SW 1271 (cell line): ENCODE results near the gene FHOD3.

Experiments
- DNase-seq, 2 experiments: peaks; one replicate each; lab custom pipeline; 2025; lab: John Stamatoyannopoulos, UW

FHOD3 gene

GRCh38 chr18:36593641-36594040, 296.1 kb downstream of the FHOD3 start:
- no peak for DNase-seq

- DNase-seq, result no peak
Observed at GRCh38 chr18:36594621-36595020, 297.1 kb downstream of the FHOD3 start.

GRCh38 chr18:36595046-36595817, 297.7 kb downstream of the FHOD3 start:
- no peak for DNase-seq

GRCh38 chr18:36595818-36596215, 298.3 kb downstream of the FHOD3 start:
- DNase-seq, result no peak

- no peak for DNase-seq
Observed at GRCh38 chr18:36597636-36598035, 300.1 kb downstream of the FHOD3 start.

- DNase-seq, result no peak
Observed at GRCh38 chr18:36600548-36600947, 303.0 kb downstream of the FHOD3 start.

- no peak for DNase-seq
Observed at GRCh38 chr18:36601316-36601715, 303.8 kb downstream of the FHOD3 start.

GRCh38 chr18:36602071-36602470, 304.6 kb downstream of the FHOD3 start:
- DNase-seq, result no peak

GRCh38 chr18:36602620-36603019, 305.1 kb downstream of the FHOD3 start:
- DNase-seq, result no peak

- DNase-seq, result no peak
Observed at GRCh38 chr18:36608107-36608506, 310.6 kb downstream of the FHOD3 start.

- no peak for DNase-seq
Observed at GRCh38 chr18:36610258-36610657, 312.7 kb downstream of the FHOD3 start.

GRCh38 chr18:36610661-36611060, 313.1 kb downstream of the FHOD3 start:
- DNase-seq, result no peak

GRCh38 chr18:36613069-36613468, 315.6 kb downstream of the FHOD3 start:
- DNase-seq, result no peak

- no peak for DNase-seq
Observed at GRCh38 chr18:36613810-36614209, 316.3 kb downstream of the FHOD3 start.

- DNase-seq, result no peak
Observed at GRCh38 chr18:36620788-36621187, 323.3 kb downstream of the FHOD3 start.

GRCh38 chr18:36622610-36623009, 325.1 kb downstream of the FHOD3 start:
- no peak for DNase-seq

GRCh38 chr18:36623091-36623490, 325.6 kb downstream of the FHOD3 start:
- no peak for DNase-seq

- no peak for DNase-seq
Observed at GRCh38 chr18:36623681-36624190, 326.2 kb downstream of the FHOD3 start.

- DNase-seq, result no peak
Observed at GRCh38 chr18:36624451-36625167, 327.1 kb downstream of the FHOD3 start.

GRCh38 chr18:36625386-36625785, 327.9 kb downstream of the FHOD3 start:
- no peak for DNase-seq

- DNase-seq, result no peak
Observed at GRCh38 chr18:36627637-36628036, 330.1 kb downstream of the FHOD3 start.

- no peak for DNase-seq
Observed at GRCh38 chr18:36628435-36629137, 331.1 kb downstream of the FHOD3 start.

GRCh38 chr18:36629138-36629530, 331.6 kb downstream of the FHOD3 start:
- DNase-seq, result no peak
